H9 (cell line): Measurements from ENCODE around the gene C19orf18. TPM values are rescaled to one million over a fixed set of nuclear protein-coding genes. Genes with fewer than 3 reads are reported as not detected.

Experiments used
- DNase-seq: peaks from one replicate; pipeline ENCODE4 v3.0.0-alpha.2; 2017
- H2AFZ ChIP-seq: one replicate; pipeline ENCODE4 v1.6.1; 2013; ENCODE audit warnings: mild to moderate bottlenecking, low read length, control low read depth, moderate library complexity
- H2AK5ac ChIP-seq: 2 replicates; pipeline ENCODE4 v1.6.1; 2013; ENCODE audit warnings: low read length, control low read depth, mixed read lengths; ENCODE audit not compliant: insufficient read length
- H2BK120ac ChIP-seq: one replicate; pipeline ENCODE4 v1.6.1; 2013; ENCODE audit warnings: low read depth, mild to moderate bottlenecking, low read length, control low read depth, inconsistent platforms; ENCODE audit not compliant: poor library complexity, severe bottlenecking
- H2BK12ac ChIP-seq: 2 replicates; pipeline ENCODE4 v1.6.1; 2013; ENCODE audit warnings: low read length, control low read depth, mixed read lengths, low read depth; ENCODE audit not compliant: insufficient read length
- H2BK15ac ChIP-seq: 2 replicates; pipeline ENCODE4 v1.6.1; 2013; ENCODE audit warnings: low read depth, low read length, control low read depth
- H2BK20ac ChIP-seq: one replicate; pipeline ENCODE4 v1.6.1; 2013; ENCODE audit warnings: low read depth, mild to moderate bottlenecking, low read length, control low read depth, inconsistent platforms; ENCODE audit not compliant: poor library complexity, severe bottlenecking
- H2BK5ac ChIP-seq: 2 replicates; pipeline ENCODE4 v1.6.1; 2013; ENCODE audit warnings: low read length, control low read depth, mixed read lengths; ENCODE audit not compliant: insufficient read length
- H3K14ac ChIP-seq: 2 replicates; pipeline ENCODE4 v1.6.1; 2013; ENCODE audit warnings: low read length, control low read depth; ENCODE audit not compliant: insufficient read depth
- H3K18ac ChIP-seq: 2 replicates; pipeline ENCODE4 v1.6.1; 2013; ENCODE audit warnings: low read depth, mild to moderate bottlenecking, mixed read lengths, low read length, control low read depth; ENCODE audit not compliant: insufficient read length
- H3K23ac ChIP-seq: 2 replicates; pipeline ENCODE4 v1.6.1; 2013; ENCODE audit warnings: low read length, control low read depth, mixed read lengths, low read depth; ENCODE audit not compliant: insufficient read length
- H3K23me2 ChIP-seq: 2 replicates; pipeline ENCODE4 v1.6.1; 2013; ENCODE audit warnings: low read depth, mild to moderate bottlenecking, mixed read lengths, low read length, control low read depth; ENCODE audit not compliant: insufficient read length, poor library complexity, severe bottlenecking
- H3K27ac ChIP-seq: 2 replicates; pipeline ENCODE4 v1.5.1; 2013; ENCODE audit warnings: low read length, control low read depth, mixed read lengths, low read depth; ENCODE audit not compliant: insufficient read length
- H3K27me3 ChIP-seq: 2 replicates; pipeline ENCODE4 v1.6.1; 2013; ENCODE audit warnings: low read length, control low read depth, inconsistent platforms; ENCODE audit not compliant: insufficient read depth
- H3K4ac ChIP-seq: 2 replicates; pipeline ENCODE4 v1.6.1; 2013; ENCODE audit warnings: low read depth, mild to moderate bottlenecking, control low read depth, inconsistent platforms, low read length, moderate library complexity
- H3K4me1 ChIP-seq: 2 replicates; pipeline ENCODE4 v1.6.1; 2013; ENCODE audit warnings: low read length, control low read depth, inconsistent platforms; ENCODE audit not compliant: insufficient read depth
- H3K4me2 ChIP-seq: 2 replicates; pipeline ENCODE4 v1.6.1; 2013; ENCODE audit warnings: low read length, control low read depth, mixed read lengths; ENCODE audit not compliant: insufficient read length, insufficient read depth
- H3K56ac ChIP-seq: 2 replicates; pipeline ENCODE4 v1.6.1; 2013; ENCODE audit warnings: low read depth, mild to moderate bottlenecking, mixed read lengths, low read length, control low read depth; ENCODE audit not compliant: insufficient read length
- H3K79me1 ChIP-seq: 2 replicates; pipeline ENCODE4 v1.6.1; 2013; ENCODE audit warnings: low read depth, mild to moderate bottlenecking, moderate library complexity, low read length, control low read depth, inconsistent platforms; ENCODE audit not compliant: insufficient read depth, poor library complexity, severe bottlenecking
- H3K79me2 ChIP-seq: 2 replicates; pipeline ENCODE4 v1.6.1; 2013; ENCODE audit warnings: low read length, control low read depth, inconsistent platforms; ENCODE audit not compliant: insufficient read depth
- H3K9ac ChIP-seq: 2 replicates; pipeline ENCODE4 v1.6.1; 2013; ENCODE audit warnings: low read length, control low read depth, mixed read lengths; ENCODE audit not compliant: insufficient read length; ENCODE audit errors: extremely low read depth
- H3K9me3 ChIP-seq: one replicate; pipeline ENCODE4 v1.6.1; 2013; ENCODE audit warnings: low read depth, low read length, inconsistent platforms; ENCODE audit not compliant: control insufficient read depth
- H3T11ph ChIP-seq: one replicate; pipeline ENCODE4 v1.6.1; 2013; ENCODE audit warnings: mild to moderate bottlenecking, low read length, control low read depth, inconsistent platforms
- H4K20me1 ChIP-seq: one replicate; pipeline ENCODE4 v1.6.1; 2013; ENCODE audit not compliant: control insufficient read depth, insufficient read length, insufficient read depth
- H4K5ac ChIP-seq: 2 replicates; pipeline ENCODE4 v1.6.1; 2013; ENCODE audit warnings: low read depth, mild to moderate bottlenecking, mixed read lengths, low read length, control low read depth; ENCODE audit not compliant: insufficient read length
- H4K8ac ChIP-seq: replicated peaks from 2 replicates; pipeline ENCODE4 v1.6.1; 2013; ENCODE audit warnings: low read length, control low read depth, mixed read lengths, low read depth; ENCODE audit not compliant: insufficient read length
- H4K91ac ChIP-seq: 2 replicates; pipeline ENCODE4 v1.6.1; 2013; ENCODE audit warnings: low read depth, mild to moderate bottlenecking, moderate library complexity, mixed read lengths, low read length, control low read depth; ENCODE audit not compliant: insufficient read length
- H3K27ac Mint-ChIP-seq, 3 experiments: 2 replicates in 2 of 3; 3 replicates in 1 of 3; pipeline ENCODE4 v1.8.0; 2020 to 2021; ENCODE audit warnings: mixed read lengths in 3 of 3, mild to moderate bottlenecking in 1 of 3, moderate library complexity in 1 of 3
- H3K27me3 Mint-ChIP-seq: 2 replicates; pipeline ENCODE4 v1.8.0; 2021; ENCODE audit warnings: low read depth, mild to moderate bottlenecking, moderate library complexity, mixed read lengths
- H3K36me3 Mint-ChIP-seq, 3 experiments: 2 replicates in 2 of 3; 3 replicates in 1 of 3; pipeline ENCODE4 v1.8.0; 2020 to 2021; ENCODE audit warnings: low read depth in 3 of 3, mixed read lengths in 3 of 3; ENCODE audit not compliant: insufficient read depth in 1 of 3
- H3K4me1 Mint-ChIP-seq, 2 experiments: 2 replicates each; pipeline ENCODE4 v1.8.0; 2020; ENCODE audit warnings: mixed read lengths in 2 of 2
- H3K4me3 Mint-ChIP-seq, 2 experiments: 2 replicates in 1 of 2; 3 replicates in 1 of 2; pipeline ENCODE4 v1.8.0; 2020 to 2021; ENCODE audit warnings: mild to moderate bottlenecking in 2 of 2, mixed read lengths in 2 of 2, moderate library complexity in 1 of 2
- H3K9me3 Mint-ChIP-seq, 2 experiments: 2 replicates in 1 of 2; 3 replicates in 1 of 2; pipeline ENCODE4 v1.8.0; 2020; ENCODE audit warnings: mild to moderate bottlenecking in 2 of 2, mixed read lengths in 2 of 2, moderate library complexity in 1 of 2
- CTCF ChIP-seq: fragments of 200-600 bp; sonication (generic); conservative IDR thresholded peaks from 3 replicates; pipeline ENCODE4 v1.8.0; 2021; ENCODE audit warnings: antibody characterized with exemption, mild to moderate bottlenecking
- WGBS: extraction: QIAGEN DNeasy Blood & Tissue Kit; methylation state at CpG from one replicate; pipeline ENCODE4 v1.1.7; 2013; ENCODE audit warnings: missing lambda C conversion rate, low lambda C conversion rate, mixed read lengths; ENCODE audit not compliant: insufficient read length; ENCODE audit errors: extremely low coverage; 5-methylcytosine and 5-hydroxymethylcytosine counted together
- total RNA-seq: library from RNA; stranded (reverse); gene quantifications from 2 replicates; pipeline ENCODE4 v1.2.1, GENCODE V29; 2021

Gene C19orf18
- total RNA-seq, 1 experiment from 2014 or later, result 0.26 TPM

GRCh38 chr19:58003174-58003828 is 29.0 kb upstream of the C19orf18 start:
- H4K91ac ChIP-seq, result peak overlapping the region; percentile 45
- H2AK5ac ChIP-seq, result no peak overlapping the region
- no peaks in the 10 kb centered on the region for H3K27me3 ChIP-seq
- H3K4me1 ChIP-seq, result no peaks in the 10 kb centered on the region
- H2AFZ ChIP-seq, result peak overlapping the region; percentile 92
- H4K20me1 ChIP-seq, result no peaks in the 10 kb centered on the region
- no peak overlapping the region for H2BK5ac ChIP-seq
- peaks cover 12% of the 10 kb centered on the region for H3K27me3 Mint-ChIP-seq
- H3K4me1 Mint-ChIP-seq, result peaks cover 8 to 19% of the 10 kb centered on the region in 2 experiments
- no peak overlapping the region; the same call in 1 of the 2 replicates for H3K4ac ChIP-seq
- no peak overlapping the region for H2BK20ac ChIP-seq
- H3K23me2 ChIP-seq, result peaks cover 4% of the 10 kb centered on the region
- peaks cover 65 to 89% of the 10 kb centered on the region in 2 experiments for H3K9me3 Mint-ChIP-seq
- H4K8ac ChIP-seq, result peak overlapping the region; percentile 78
- H3K79me2 ChIP-seq, result peaks cover 10% of the 10 kb centered on the region
- H2BK120ac ChIP-seq, result peak overlapping the region; percentile 28
- peak overlapping the region; percentile 83 for H3K9ac ChIP-seq
- peak; percentile 36 for DNase-seq
- peaks cover 20% of the 10 kb centered on the region for H3K9me3 ChIP-seq
- H3K27ac Mint-ChIP-seq, result peak overlapping the region; percentile 72 to 98 (median 91); a peak in 5 of 7 replicates
- H3K56ac ChIP-seq, result no peak overlapping the region
- H3K36me3 Mint-ChIP-seq, result peaks cover 82 to 89% (median 87%) of the 10 kb centered on the region in 3 experiments
- H3K4me3 Mint-ChIP-seq, result peak overlapping the region; percentile 88 to 93
- H3K4me2 ChIP-seq, result peak overlapping the region; percentile 83
- peak overlapping the region; percentile 85 for H4K5ac ChIP-seq
- no CpG with 5 or more reads among the region's 31 CpGs for WGBS
- H3K14ac ChIP-seq, result peak overlapping the region; percentile 97
- peaks cover 6% of the 10 kb centered on the region for H3K79me1 ChIP-seq
- no peak overlapping the region for H3K27ac ChIP-seq
- no peak overlapping the region for H2BK15ac ChIP-seq
- H2BK12ac ChIP-seq, result no peak overlapping the region
- H3T11ph ChIP-seq, result no peak overlapping the region
- H3K18ac ChIP-seq, result peak overlapping the region; percentile 94
- H3K23ac ChIP-seq, result no peak overlapping the region
- TF ChIP-seq CTCF, result no peak
